ENCODE data around the gene RNF32. TPM values are rescaled to one million over a fixed set of nuclear protein-coding genes. Genes with fewer than 3 reads are reported as not detected.

The RNF32 gene
- total RNA-seq, 4 donors from 2014 or later, result 0.29 to 1.1 (median 0.83) TPM; not detected in 1

DNA sequence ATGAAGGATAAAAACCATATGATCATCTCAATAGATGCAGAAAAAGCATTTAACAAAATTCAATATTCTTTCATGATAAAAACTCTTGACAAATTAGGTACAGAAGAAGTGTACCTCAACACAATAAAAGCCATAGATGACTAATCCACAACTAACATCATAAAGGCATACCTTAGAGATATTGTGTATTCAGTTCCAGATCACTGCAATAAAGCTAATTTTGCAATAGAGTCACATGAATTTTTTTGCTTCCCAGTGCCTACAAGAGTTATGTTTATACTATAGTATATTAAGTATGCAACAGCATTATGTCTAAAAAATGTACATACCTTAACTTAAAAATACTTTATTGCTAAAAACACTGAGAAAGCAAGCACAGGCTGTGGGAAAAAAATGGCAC is 18.9 kb upstream of the RNF32 start:
- TF ChIP-seq, protein P1, sequence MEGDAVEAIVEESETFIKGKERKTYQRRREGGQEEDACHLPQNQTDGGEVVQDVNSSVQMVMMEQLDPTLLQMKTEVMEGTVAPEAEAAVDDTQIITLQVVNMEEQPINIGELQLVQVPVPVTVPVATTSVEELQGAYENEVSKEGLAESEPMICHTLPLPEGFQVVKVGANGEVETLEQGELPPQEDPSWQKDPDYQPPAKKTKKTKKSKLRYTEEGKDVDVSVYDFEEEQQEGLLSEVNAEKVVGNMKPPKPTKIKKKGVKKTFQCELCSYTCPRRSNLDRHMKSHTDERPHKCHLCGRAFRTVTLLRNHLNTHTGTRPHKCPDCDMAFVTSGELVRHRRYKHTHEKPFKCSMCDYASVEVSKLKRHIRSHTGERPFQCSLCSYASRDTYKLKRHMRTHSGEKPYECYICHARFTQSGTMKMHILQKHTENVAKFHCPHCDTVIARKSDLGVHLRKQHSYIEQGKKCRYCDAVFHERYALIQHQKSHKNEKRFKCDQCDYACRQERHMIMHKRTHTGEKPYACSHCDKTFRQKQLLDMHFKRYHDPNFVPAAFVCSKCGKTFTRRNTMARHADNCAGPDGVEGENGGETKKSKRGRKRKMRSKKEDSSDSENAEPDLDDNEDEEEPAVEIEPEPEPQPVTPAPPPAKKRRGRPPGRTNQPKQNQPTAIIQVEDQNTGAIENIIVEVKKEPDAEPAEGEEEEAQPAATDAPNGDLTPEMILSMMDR (IDR thresholded peaks at IDR 0.05), result no peak
- TF ChIP-seq POLR2AphosphoS5 (IDR thresholded peaks at IDR 0.05) (no peak), POLR2A (IDR thresholded peaks at IDR 0.05; ENCODE audit: low read depth) (no peak), EP300 (IDR thresholded peaks at IDR 0.05) (no peak)
- peaks cover 0 to 6% (median 4%) of the 10 kb centered on the region in 4 donors for H3K4me1 ChIP-seq
- H3K27ac ChIP-seq (replicated peaks in 1 of 4), result no peak overlapping the region
- H3K9me3 ChIP-seq, result no peaks in the 10 kb centered on the region
- H3K27me3 ChIP-seq, result peaks cover 0 to 36% (median 6%) of the 10 kb centered on the region in 4 donors
- intact Hi-C loops (cut with DNase I), result no loop called here
- DNase-seq (ENCODE audit: extremely low spot score), result no peak
- no peaks in the 10 kb centered on the region for H3K36me3 ChIP-seq
- H3K4me3 ChIP-seq, result no peak overlapping the region

DNA sequence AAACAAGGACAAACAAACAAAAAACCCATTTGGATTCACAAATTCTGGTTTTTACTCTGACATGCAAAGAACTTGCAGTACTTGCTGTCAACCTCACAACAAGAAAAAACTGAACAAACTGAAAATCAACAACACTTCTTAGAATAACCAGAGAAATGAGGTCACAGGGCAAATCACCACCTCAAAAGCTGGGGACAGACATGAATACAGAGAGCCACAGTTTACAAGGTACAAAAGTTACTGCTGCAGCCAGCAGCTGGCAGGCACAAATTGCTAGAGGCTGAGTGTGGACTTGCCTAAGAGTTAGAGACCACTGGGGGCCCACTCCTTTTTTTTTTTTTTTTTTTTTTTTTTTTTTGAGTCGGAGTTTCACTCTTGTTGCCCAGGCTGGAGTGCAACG is 15.0 kb upstream of the RNF32 start:
- Histone ChIP-seq H3K27ac (replicated peaks in 1 of 4) (no peak overlapping the region), H3K27me3 (no peaks in the 10 kb centered on the region), H3K36me3 (no peaks in the 10 kb centered on the region), H3K4me1 (no peaks in the 10 kb centered on the region), H3K9me3 (peaks cover 0 to 21% (median 11%) of the 10 kb centered on the region in 4 donors), H3K4me3 (no peak overlapping the region)
- no peak for DNase-seq (ENCODE audit: extremely low spot score)
- intact Hi-C loops (cut with DNase I), result no loop called here
- TF ChIP-seq POLR2A (IDR thresholded peaks at IDR 0.05; ENCODE audit: low read depth), result no peak
- TF ChIP-seq, protein P1 (IDR thresholded peaks at IDR 0.05), result no peak
- TF ChIP-seq POLR2AphosphoS5 (IDR thresholded peaks at IDR 0.05), result no peak
- no peak for TF ChIP-seq EP300 (IDR thresholded peaks at IDR 0.05)
- 88% methylated on average over 2 of the region's 2 CpGs for WGBS

DNA sequence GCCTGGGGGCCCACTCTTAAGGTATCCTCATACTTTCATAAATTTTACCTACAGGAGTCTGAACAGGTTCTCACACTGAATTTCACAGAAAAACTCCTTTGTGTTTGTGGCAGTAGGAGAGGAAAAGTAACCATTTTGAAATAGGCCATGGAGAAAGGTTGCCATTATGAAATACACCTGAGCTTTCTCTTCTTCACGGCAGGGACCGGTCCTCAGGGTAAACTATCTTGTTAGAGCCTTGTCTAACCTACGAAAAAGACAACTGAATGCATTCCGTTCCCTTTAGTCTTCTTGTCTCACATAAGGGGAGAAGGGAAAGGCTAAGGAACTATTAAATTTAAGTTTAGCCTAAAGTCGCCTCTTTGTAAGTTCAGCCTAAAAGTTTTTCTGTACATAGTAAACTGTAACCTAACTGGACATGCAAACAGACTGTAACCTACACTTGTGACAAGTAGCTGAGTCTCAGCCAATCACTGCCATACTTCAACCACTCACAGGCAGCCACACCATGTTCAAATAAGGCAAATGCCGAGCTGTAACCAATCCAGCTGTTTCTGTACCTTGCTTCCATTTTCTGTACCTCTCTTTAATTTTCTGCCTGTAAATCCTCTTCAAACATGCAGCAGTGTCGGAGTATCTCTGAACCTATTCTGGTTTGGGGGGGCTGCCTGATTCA is 14.2 kb upstream of the RNF32 start:
- H3K27me3 ChIP-seq, result no peaks in the 10 kb centered on the region
- intact Hi-C loops (cut with DNase I), result no loop called here
- no peak for TF ChIP-seq EP300 (IDR thresholded peaks at IDR 0.05)
- no peak overlapping the region for H3K27ac ChIP-seq (replicated peaks in 1 of 4)
- H3K4me3 ChIP-seq, result no peak overlapping the region
- peaks cover 0 to 21% (median 11%) of the 10 kb centered on the region in 4 donors for H3K9me3 ChIP-seq
- no peak for DNase-seq (ENCODE audit: extremely low spot score)
- H3K4me1 ChIP-seq, result no peaks in the 10 kb centered on the region
- H3K36me3 ChIP-seq, result no peaks in the 10 kb centered on the region
- WGBS, result 92% methylated on average over 7 of the region's 7 CpGs

DNA sequence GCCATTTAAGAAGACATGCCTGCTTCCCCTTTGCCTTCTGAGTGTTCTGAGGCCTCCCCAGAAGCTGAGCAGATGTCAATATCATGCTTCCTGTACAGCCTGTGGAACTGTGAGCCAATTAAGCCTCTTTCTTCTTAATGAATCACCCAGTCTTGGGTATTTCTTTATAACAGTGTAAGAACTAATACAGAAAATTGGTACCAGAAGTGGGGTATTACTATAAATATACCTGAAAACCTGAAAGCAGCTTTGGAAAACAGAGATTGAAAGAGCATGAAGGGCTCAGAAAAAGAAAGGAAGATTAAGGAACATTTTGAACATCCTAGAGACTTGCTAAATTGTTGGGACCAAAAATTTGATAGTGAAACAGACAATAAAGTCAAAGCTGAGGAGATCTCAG is 12.0 kb upstream of the RNF32 start:
- no peak for TF ChIP-seq POLR2A (IDR thresholded peaks at IDR 0.05; ENCODE audit: low read depth)
- TF ChIP-seq POLR2AphosphoS5 (IDR thresholded peaks at IDR 0.05), result no peak
- TF ChIP-seq, protein P1 (IDR thresholded peaks at IDR 0.05), result no peak
- TF ChIP-seq EP300 (IDR thresholded peaks at IDR 0.05), result no peak
- Histone ChIP-seq H3K4me3 (no peak overlapping the region), H3K4me1 (no peaks in the 10 kb centered on the region), H3K27me3 (no peaks in the 10 kb centered on the region), H3K27ac (replicated peaks in 1 of 4) (no peak overlapping the region), H3K9me3 (peaks cover 0 to 21% (median 11%) of the 10 kb centered on the region in 4 donors), H3K36me3 (no peaks in the 10 kb centered on the region)
- no peak for DNase-seq (ENCODE audit: extremely low spot score)
- intact Hi-C loops (cut with DNase I), result no loop called here

DNA sequence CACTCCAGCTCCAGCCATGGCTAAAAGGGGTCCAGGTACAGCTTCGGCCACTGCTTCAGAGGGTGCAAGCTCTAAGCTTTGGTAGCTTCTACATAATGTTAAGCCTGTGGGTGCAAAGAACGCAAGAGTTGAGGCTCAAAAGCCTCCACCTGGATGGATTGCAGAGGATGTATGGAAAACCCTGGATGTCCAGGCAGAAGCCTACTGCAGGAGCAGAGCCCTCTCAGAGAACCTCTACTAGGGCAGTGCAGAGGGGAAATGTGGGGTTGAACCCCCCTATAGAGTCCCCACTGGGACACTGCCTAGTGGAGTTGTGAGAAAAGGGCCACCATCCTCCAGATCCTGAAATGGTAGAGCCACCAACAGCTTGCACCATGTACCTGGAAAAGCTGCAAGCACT is 10.7 kb upstream of the RNF32 start:
- Histone ChIP-seq H3K4me1 (no peaks in the 10 kb centered on the region), H3K4me3 (no peak overlapping the region), H3K27me3 (no peaks in the 10 kb centered on the region), H3K27ac (replicated peaks in 1 of 4) (no peak overlapping the region), H3K9me3 (peaks cover 0 to 21% (median 11%) of the 10 kb centered on the region in 4 donors), H3K36me3 (no peaks in the 10 kb centered on the region)
- no CpG with 5 or more reads among the region's 2 CpGs for WGBS
- DNase-seq (ENCODE audit: extremely low spot score), result no peak
- TF ChIP-seq EP300 (IDR thresholded peaks at IDR 0.05) (no peak), POLR2A (IDR thresholded peaks at IDR 0.05; ENCODE audit: low read depth) (no peak), POLR2AphosphoS5 (IDR thresholded peaks at IDR 0.05) (no peak)
- TF ChIP-seq, protein P1 (IDR thresholded peaks at IDR 0.05), result no peak
- intact Hi-C loops (cut with DNase I), result no loop called here
